Measurements from ENCODE around the gene NOVA2.

Gene NOVA2

GRCh38 chr19:45902651-45903625 lies 70.7 kb downstream of the NOVA2 start:
- no peaks in the 10 kb centered on the region for H4K20me1 ChIP-seq (ENCODE audit: insufficient read depth, low read length)
- peak overlapping the region; percentile 96 for H3K4me3 ChIP-seq (ENCODE audit: low read depth, low read length, poor library complexity, severe bottlenecking)
- TF ChIP-seq, protein P1, sequence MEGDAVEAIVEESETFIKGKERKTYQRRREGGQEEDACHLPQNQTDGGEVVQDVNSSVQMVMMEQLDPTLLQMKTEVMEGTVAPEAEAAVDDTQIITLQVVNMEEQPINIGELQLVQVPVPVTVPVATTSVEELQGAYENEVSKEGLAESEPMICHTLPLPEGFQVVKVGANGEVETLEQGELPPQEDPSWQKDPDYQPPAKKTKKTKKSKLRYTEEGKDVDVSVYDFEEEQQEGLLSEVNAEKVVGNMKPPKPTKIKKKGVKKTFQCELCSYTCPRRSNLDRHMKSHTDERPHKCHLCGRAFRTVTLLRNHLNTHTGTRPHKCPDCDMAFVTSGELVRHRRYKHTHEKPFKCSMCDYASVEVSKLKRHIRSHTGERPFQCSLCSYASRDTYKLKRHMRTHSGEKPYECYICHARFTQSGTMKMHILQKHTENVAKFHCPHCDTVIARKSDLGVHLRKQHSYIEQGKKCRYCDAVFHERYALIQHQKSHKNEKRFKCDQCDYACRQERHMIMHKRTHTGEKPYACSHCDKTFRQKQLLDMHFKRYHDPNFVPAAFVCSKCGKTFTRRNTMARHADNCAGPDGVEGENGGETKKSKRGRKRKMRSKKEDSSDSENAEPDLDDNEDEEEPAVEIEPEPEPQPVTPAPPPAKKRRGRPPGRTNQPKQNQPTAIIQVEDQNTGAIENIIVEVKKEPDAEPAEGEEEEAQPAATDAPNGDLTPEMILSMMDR (IDR thresholded peaks at IDR 0.05; ENCODE audit: low read length): no peak
- TF ChIP-seq EZH2 (IDR thresholded peaks at IDR 0.05; ENCODE audit: borderline replicate concordance, low read length): no peak
- H3K9me3 ChIP-seq (ENCODE audit: low read length): no peaks in the 10 kb centered on the region
- no peak overlapping the region for H2AFZ ChIP-seq (ENCODE audit: low read length)
- peak overlapping the region; percentile 85 for H3K4me2 ChIP-seq (ENCODE audit: low read length)
- peak overlapping the region; percentile 91 for H3K9ac ChIP-seq (ENCODE audit: low read length)
- H3K27me3 ChIP-seq (ENCODE audit: insufficient read depth, low read length): no peaks in the 10 kb centered on the region
- no peaks in the 10 kb centered on the region for H3F3A ChIP-seq (ENCODE audit: insufficient read depth, low read length)
- peaks cover 23% of the 10 kb centered on the region; the same call in 1 of the 2 replicates for H3K36me3 ChIP-seq (ENCODE audit: insufficient read depth, low read length)
- peaks cover 17% of the 10 kb centered on the region for H3K4me1 ChIP-seq (ENCODE audit: insufficient read depth, low read length, severe bottlenecking)
- H3K27ac ChIP-seq (ENCODE audit: low read depth, low read length, poor library complexity, severe bottlenecking): peak overlapping the region; percentile 31
- H3K9me2 ChIP-seq (ENCODE audit: low read depth, low read length): no peaks in the 10 kb centered on the region
- no peaks in the 10 kb centered on the region for H3K79me2 ChIP-seq (ENCODE audit: insufficient read depth, low read length)

GRCh38 chr19:45901912-45902650 lies 71.6 kb downstream of the NOVA2 start, which contains the start of gene MYPOP:
MYPOP (minus strand) TSS chr19:45902613; CDS start chr19:45901773, 840 bp downstream.
- no peaks in the 10 kb centered on the region for H3K9me3 ChIP-seq (ENCODE audit: low read length)

GRCh38 chr19:45901432-45901911 lies 72.2 kb downstream of the NOVA2 start:
- TF ChIP-seq EZH2 (IDR thresholded peaks at IDR 0.05; ENCODE audit: borderline replicate concordance, low read length): no peak
- TF ChIP-seq, protein P1 (IDR thresholded peaks at IDR 0.05; ENCODE audit: low read length): no peak
- Histone ChIP-seq H3K4me3 (ENCODE audit: low read depth, low read length, poor library complexity, severe bottlenecking) (peak overlapping the region; percentile 96), H3K27ac (ENCODE audit: low read depth, low read length, poor library complexity, severe bottlenecking) (no peak overlapping the region), H2AFZ (ENCODE audit: low read length) (no peak overlapping the region), H3K9me2 (ENCODE audit: low read depth, low read length) (no peaks in the 10 kb centered on the region), H3K27me3 (ENCODE audit: insufficient read depth, low read length) (no peaks in the 10 kb centered on the region), H3K79me2 (ENCODE audit: insufficient read depth, low read length) (no peaks in the 10 kb centered on the region), H3K4me1 (ENCODE audit: insufficient read depth, low read length, severe bottlenecking) (peaks cover 17% of the 10 kb centered on the region), H3F3A (ENCODE audit: insufficient read depth, low read length) (no peaks in the 10 kb centered on the region), H3K9ac (ENCODE audit: low read length) (peak overlapping the region; percentile 91), H3K36me3 (ENCODE audit: insufficient read depth, low read length) (peaks cover 31% of the 10 kb centered on the region), H4K20me1 (ENCODE audit: insufficient read depth, low read length) (no peaks in the 10 kb centered on the region), H3K4me2 (ENCODE audit: low read length) (peak overlapping the region; percentile 84), H3K9me3 (ENCODE audit: low read length) (no peaks in the 10 kb centered on the region)

More at GRCh38 chr19:45901912-45902650, 71.6 kb downstream of the NOVA2 start, which contains the start of gene MYPOP:
- Histone ChIP-seq H3K9me2 (ENCODE audit: low read depth, low read length) (no peaks in the 10 kb centered on the region), H3F3A (ENCODE audit: insufficient read depth, low read length) (no peaks in the 10 kb centered on the region), H2AFZ (ENCODE audit: low read length) (no peak within 1 kb of the TSS), H3K36me3 (ENCODE audit: insufficient read depth, low read length) (peaks cover 30% of the 10 kb centered on the region), H3K79me2 (ENCODE audit: insufficient read depth, low read length) (no peaks in the 10 kb centered on the region), H3K27ac (ENCODE audit: low read depth, low read length, poor library complexity, severe bottlenecking) (peak within 1 kb of the TSS; percentile 31), H3K4me1 (ENCODE audit: insufficient read depth, low read length, severe bottlenecking) (peaks cover 17% of the 10 kb centered on the region), H3K4me2 (ENCODE audit: low read length) (peak within 1 kb of the TSS; percentile 85), H3K27me3 (ENCODE audit: insufficient read depth, low read length) (no peaks in the 10 kb centered on the region), H4K20me1 (ENCODE audit: insufficient read depth, low read length) (no peaks in the 10 kb centered on the region), H3K4me3 (ENCODE audit: low read depth, low read length, poor library complexity, severe bottlenecking) (peak within 1 kb of the TSS; percentile 96), H3K9ac (ENCODE audit: low read length) (peak within 1 kb of the TSS; percentile 91)
- TF ChIP-seq, protein P1 (IDR thresholded peaks at IDR 0.05; ENCODE audit: low read length): no peak
- TF ChIP-seq EZH2 (IDR thresholded peaks at IDR 0.05; ENCODE audit: borderline replicate concordance, low read length): no peak

Data from OCI-LY1 (cell line).